Activated T-cell treated with anti-CD3 and anti-CD28 coated beads for 24 hours (primary cell): ENCODE results near the gene GSX2.
"Not testable (repeated sequence)": the region's sequence is repeated elsewhere in the genome, so short reads cannot be mapped to it uniquely, and the experiment has no call there.

Source experiments
- DNase-seq: peaks from one replicate; pipeline ENCODE4 v3.0.0-alpha.2; 2020; ENCODE audit warnings: low read depth

Gene GSX2

DNA sequence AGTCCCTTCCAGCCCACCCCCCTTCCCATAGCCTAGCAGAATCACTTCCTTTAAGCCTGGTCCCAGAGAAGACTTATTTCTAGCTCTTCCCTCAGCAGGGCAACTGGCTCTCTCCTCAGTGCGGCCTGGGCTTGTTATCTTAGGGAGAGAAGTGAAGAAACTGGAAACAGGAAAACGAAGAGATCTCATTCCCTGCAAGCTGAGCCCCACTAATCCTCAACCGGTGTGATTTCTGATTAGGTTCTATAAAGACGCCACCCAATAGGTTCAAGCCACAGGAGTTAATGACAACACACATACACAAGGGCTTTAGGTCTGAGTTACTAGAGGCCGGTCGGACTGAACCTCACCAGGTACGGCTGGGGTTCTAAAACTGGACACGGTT, 3.2 kb downstream of the GSX2 start:
- DNase-seq = no peak

DNA sequence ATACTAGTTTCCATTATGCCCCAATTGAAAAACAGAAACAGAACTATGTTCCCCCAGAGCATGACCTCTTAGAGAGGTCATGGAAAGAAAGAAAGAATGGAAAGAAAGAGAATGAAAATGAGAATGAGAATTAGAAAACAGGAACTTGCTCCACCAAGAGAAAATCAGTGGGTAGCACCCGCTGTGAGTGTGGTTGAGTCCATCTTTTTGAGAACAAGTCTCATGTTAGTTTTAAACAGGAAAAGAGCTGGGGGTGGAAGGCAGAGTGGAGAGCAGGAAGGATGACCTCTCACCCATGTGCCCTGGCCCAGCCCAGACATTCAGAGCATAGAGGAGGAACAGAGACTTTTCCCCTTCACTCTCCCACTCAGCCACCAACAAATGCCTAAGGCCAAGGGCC, 4.9 kb downstream of the GSX2 start:
- DNase-seq = no peak

DNA sequence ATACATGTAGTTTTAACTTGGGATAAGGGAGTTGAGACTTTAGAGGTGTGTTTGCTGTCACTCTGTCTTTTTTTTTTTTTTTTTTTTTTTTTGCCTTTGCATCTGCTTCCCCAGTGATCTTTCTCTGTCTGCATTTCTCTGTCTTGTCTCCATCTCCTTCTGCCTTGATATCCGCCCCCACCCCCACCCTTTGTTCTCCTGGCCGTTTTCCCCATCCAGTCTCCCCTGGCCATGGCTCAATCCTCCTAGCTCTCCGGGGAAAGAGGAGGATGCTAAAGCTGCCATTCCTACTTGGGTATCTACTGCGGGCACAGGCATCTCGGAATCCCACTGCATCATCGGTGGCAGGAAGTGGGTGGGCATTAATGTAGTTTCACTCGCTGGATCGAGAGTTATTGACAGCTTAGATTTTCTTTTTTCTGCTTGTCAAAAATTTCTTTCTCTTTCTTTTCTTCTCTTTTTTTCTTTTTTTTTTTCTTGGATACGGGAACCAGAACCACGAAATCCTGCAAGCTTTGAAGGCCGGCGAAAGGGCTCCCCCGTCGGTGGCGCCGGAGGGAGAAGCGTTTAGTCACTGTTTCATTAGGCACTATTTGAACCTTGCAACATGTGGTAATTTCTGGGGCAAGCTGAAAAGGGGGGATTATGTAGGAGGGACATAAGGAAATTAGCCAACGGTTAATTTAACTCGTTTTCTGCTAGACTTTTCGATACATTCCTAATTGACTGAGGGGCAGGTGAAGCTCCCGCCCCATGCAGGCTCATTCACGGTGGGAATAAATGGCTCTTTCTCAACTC, 8.2 kb downstream of the GSX2 start:
- no peak for DNase-seq

DNA sequence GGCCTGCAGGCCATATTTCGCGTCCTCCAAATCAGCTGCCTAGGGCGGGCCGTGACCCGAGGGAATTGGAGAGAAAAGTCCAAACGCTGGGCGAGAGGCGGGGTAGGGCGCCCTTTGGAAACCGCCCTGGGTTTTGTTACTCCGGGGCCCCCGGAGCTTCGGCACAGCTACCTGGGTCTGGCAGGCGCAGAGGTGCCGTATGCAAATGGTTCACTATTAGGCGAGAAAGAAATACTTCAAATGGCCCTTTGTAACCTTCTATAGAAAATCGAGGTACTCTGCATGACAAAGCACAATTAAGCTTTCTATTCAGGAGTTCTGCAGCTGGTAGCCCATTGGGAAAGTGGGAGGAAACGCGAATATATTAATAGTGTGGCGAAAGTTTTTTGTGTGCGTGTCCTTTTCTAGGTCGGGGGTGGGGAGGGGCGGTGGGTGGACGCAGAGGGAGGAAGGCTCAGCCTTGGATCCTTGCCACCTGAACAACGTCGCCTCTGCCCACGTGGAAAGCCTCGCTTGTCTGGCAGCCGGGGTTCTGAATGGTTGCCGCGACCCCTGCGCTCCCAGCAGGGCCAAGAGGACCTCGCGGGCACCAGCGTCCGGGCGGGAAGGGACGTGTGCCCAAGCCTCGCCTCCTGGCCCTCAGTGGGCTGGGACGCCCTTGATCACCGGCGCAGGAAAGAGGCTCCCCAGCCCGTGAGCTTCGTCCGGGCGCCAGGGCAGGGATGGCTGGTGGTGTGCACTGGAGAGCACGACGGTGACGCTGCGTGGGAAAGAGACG, 9.5 kb downstream of the GSX2 start:
- no peak for DNase-seq

DNA sequence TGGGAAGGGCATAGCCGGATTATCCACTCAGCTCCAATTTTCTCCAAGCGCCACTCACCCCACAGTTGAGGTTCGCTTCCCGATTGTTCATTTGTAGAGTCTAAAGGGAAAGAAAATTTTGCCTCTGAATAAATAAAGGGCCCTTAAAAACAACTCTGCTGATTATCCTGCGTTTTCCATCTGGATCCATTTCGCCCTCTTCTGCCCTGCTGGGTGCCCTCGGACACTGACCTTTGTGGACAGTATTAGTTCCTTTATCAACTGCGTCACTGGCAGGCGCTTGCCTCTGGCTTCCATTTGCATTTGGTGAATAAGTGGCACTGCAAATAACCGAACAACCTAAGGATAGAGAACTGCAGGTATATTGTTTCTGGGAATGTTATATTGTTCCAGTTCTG, 10.1 kb downstream of the GSX2 start:
- DNase-seq = no peak

DNA sequence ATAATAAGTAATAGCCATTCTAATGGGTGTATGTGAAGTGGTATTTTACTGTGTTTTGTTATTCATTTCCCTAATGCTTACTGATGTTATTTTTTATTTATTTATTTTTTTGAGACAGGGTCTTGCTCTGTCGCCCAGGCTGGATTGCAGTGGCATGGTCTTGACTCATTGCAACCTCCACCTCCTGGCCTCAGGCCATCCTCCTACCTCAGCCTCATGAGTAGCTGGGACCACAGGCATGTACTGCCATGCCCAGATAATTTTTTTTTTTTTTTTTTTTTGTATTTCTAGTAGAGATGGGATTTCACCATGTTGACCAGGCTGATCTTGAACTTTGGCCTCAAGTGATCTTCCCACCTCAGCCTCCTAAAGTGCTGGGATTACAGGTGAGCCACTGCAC, 13.2 kb downstream of the GSX2 start:
- DNase-seq = not testable (repeated sequence)

DNA sequence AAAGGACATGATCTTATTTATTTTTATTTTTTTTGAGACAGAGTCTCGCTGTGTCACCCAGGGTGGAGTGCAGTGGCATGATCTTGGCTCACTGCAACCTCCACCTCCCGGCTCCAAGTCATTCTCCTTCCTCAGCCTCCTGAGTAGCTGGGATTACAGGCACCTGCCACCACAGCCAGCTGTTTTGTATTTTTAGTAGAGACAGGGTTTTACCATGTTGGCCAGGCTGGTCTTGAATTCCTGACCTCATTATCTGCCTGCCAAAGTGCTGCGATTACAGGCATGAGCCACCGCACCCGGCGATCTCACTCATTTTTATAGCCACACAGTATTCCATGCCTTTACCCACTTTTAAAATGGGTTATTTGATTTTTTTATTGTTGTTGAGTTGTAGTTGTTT, 16.3 kb downstream of the GSX2 start:
- not testable (repeated sequence) for DNase-seq

DNA sequence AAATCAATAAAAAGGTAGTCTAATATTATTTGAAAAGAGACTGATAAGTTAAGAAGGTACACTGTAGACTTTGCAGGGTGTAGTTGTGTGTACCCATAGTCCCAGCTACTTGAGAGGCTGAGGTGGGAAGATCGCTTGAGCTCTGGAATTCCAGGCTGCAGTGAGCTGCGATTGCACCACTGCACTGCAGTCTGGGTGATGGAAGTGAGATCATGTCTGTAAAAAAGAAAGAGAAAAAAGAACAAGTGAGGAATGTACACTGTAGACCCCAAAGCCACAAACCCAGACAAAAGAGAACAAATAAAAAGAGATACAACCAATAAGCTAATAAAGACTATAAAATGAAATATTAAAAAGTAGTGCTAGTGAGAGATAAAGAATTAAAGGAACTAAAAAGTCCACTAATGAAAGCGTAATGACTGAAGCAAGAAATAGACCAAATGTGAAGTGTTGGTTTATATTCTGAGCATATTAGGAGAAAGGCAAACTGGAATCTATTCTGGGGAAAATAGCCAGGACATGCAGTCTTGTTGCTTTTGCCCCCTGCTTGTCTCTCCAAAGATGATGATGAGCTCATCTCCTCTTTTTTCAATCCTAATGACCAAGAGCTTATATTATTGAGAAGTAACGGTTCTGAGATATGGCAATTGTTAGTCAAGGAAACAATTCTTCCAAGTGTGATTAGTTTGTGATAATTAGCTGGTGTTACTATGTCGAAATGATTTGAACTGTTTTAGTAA, 19.1 kb downstream of the GSX2 start:
- no peak for DNase-seq

DNA sequence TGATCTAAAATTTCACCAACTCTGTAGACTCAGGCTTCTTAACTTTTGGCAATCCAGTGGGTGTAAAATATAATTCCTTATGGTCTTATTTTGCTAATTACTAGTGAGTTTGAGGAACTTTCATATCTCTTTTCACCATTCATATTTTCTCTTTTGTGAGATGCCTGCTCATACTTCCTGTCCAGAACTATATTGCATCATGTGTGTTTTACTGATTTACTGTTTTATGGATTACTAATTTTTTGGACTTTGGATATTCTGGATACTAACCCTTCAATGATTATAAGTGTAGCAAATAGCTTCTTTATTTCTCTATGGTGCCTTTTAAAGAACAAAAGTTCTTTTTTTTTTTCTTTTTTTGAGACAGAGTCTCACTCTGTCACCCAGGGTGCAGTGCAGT, 20.6 kb downstream of the GSX2 start:
- DNase-seq = no peak

DNA sequence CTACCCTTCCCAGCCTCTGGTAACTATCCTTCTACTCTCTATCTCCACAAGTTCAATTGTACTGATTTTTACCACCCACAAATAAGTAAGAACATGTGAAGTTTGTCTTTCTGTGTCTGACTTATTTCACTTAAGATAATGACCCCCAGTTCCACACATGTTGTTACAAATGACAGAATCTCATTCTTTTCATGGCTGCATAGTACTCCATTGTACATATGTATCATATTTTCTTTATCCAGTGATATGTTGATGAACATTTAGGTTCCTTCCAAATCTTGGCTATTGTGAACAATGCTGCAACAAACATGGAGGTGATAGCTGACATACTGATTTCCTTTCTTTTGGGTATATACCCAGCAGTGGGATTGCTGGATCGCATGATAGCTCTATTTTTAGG, 27.7 kb downstream of the GSX2 start:
- no peak for DNase-seq

DNA sequence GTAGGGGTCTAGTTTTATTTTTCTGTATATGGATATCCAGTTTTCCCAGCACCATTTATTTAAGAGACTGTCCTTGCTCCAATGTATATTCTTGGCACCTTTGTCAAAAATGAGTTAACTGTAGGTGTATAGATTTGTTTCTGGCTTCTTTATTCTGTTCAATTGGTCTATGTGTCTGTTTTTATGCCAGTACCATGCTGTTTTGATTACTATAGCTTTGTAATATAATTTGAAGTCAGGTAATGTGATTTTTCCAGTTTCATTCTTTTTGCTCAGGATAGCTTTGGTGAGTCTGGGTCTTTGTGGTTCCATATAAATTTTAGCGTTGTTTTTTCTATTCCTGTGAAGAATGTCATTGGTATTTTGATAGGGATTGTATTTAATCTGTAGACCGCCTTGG, 28.7 kb downstream of the GSX2 start:
- DNase-seq = not testable (repeated sequence)

DNA sequence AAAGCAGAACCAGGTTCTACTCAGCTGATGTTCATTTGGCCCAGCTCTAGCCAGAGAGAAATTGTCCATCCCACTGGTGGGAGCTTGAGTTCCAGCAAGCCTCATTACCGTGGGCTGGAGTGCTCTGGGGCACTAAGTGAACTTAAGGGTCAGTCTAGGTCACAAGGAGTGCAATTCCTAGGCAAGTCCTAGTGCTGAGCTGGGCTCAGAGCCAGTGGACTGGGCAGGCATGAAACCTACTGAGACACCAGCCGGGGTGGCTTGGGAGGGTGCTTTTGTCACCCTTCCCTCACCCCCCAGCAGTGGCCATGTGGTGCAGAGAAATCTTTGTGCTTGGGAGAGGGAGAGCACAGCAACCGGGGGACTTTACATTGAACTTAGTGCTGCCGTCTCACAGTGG, 39.4 kb downstream of the GSX2 start:
- DNase-seq = no peak

DNA sequence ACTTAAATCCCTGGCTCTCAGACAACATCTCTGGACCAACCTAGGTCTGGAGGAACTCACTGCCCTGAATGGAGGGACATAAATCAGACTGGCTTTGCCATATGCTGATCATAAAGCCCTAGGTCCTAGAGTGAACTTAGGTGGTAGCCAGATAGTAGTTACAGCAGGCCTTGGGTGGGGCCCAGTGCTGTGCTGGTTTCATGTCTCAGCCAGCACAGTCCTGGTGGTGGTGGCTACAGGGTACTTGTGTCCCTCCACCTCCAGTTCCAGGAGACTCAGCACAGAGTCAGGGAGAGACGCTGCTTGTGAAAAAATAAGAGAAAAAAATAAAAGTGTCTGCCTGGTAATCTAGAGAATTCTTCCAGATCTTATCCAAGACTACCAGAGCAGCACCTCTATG, 40.3 kb downstream of the GSX2 start:
- no peak for DNase-seq

DNA sequence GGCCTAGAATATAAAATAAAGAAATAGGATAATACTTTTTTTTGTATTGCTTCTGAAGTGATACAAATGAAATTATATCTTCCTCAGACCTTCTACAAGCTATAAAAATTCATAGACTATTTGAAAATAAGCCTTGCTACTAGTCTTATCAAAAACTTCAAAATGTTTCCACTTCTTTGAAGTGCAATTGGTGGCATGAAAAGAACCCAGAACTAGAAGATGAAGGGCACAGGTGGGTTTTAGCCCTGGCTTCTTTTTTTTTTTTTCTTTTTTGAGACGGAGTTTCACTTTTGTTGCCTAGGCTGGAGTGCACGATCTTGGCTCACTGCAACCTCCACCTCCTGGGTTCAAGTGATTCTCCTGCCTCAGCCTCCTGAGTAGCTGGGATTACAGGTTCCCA, 44.2 kb downstream of the GSX2 start:
- no peak for DNase-seq

DNA sequence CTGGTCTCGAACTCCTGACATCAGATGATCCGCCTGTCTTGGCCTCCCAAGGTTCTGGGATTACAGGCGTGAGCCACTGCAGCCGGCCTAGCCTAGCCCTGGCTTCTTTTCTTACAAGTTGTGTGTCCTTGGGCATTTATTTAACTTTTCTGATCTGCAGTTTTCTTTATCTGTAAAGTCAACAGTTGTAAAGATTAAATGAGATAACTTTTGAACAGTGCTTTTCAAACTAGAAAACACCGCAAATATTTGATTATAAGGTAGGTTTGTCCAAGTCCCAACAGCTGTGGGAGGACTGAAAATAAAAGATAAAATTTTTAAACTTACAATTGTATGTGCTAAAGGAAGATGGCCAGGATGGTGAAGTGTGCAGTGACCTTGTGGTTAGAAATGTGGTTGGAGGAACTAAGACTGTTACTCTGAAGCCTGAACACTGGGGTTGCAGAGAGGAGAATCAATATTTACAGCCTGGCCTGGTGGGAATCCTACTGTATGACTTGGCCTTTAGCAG, 44.8 kb downstream of the GSX2 start:
- no peak for DNase-seq

DNA sequence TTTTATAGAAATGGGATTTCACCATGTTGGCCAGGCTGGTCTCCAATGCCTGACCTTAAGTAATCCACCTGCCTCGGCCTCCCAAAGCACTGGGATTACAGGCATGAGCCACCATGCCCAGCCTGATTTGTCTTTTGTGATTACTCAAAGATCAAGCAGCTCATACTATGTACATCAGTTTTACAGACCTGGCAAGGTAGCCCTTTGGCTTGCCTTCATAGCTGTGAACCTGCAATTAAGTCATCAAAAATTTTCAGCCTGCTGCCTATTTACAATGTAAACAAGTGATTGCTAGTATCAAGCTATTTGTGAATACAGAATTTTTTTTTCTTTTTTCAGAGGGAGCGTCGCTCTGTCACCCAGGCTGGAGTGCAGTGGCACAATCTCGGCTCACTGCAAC, 46.2 kb downstream of the GSX2 start:
- DNase-seq = no peak

DNA sequence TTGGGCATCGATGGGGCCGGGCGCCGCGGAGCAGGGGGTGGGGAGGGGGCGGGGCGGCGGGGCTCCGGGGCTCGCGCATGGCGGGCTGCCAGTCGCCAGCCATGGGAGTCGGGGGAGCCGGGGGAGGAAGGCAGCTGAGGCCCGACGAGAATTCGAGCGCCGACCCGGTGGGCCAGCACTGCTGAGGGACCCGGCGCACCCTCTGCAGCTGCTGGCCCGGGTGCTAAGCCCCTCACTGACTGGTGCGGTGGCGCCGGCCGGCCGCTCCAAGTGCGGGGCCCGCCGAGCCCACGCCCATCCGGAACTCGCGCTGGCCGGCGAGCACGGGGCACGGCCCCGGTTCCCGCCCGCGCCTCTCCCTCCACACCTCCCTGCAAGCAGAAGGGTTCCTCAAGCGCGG, 49.4 kb downstream of the GSX2 start:
- no peak for DNase-seq
